ENCODE measurements around the gene ASS1.

The ASS1 gene

DNA sequence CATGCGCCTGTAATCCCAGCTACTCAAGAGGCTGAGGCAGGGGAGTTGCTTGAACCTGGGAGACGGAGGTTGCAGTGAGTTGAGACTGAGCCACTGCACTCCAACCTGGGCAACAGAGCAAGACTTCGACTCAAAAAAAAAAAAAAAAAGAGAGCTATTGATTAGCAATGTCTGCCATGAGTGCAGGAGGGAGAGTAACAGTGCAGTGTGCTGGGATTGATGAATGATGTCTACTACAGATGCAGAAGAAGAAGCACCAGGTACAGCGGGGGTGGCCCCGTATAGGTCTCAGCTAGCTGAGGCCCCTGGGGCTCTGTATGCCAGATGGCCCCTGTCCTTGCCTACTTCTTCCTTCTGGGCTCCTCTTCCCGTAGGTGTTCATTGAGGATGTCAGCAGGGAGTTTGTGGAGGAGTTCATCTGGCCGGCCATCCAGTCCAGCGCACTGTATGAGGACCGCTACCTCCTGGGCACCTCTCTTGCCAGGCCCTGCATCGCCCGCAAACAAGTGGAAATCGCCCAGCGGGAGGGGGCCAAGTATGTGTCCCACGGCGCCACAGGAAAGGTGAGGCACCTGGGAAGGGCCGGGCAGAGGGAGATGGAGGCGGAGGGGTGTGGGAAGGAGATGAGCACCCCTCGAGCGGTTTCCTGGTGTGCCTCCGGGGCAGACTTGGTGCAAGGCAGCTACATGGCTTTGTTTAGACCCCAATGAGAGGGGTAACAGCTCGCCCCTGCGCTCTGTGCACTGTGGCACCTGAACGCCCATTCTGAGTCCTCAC lies 13.5 kb downstream of the ASS1 start:
- no peak for DNase-seq

DNA sequence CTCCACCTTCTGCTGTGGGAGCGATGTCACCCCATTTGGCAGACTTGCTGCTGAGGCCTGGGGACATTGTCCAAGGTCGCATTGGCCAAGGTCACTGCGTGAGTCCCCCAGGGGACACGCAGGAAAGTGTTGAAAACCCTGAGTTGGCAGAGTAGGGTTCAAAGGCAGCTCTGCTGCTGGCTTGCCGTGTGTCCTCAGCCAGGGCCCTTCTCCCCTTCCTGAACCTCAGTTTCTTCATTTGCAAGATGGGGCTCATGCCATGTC lies 14.0 kb downstream of the ASS1 start:
- no peak for DNase-seq

DNA sequence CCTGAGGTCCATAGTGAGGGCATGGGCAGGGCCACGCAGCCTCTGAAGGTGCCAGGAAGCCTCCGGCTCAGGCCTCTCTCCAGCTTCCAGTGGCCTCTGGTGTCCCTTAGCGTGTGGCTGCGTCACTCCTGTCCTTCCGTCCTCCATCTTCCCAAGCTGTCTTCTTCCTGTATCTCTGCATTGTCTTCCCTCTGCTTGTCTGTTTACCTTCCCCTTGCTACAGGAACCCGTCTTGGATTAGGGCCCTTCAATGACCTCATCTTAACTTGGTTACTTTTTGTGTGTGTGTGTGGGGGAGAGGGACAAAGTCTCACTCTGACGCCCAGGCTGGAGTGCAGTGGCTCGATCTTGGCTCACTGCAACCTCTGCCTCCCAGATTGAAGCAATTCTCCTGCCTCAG lies 14.4 kb downstream of the ASS1 start:
- DNase-seq, result no peak

DNA sequence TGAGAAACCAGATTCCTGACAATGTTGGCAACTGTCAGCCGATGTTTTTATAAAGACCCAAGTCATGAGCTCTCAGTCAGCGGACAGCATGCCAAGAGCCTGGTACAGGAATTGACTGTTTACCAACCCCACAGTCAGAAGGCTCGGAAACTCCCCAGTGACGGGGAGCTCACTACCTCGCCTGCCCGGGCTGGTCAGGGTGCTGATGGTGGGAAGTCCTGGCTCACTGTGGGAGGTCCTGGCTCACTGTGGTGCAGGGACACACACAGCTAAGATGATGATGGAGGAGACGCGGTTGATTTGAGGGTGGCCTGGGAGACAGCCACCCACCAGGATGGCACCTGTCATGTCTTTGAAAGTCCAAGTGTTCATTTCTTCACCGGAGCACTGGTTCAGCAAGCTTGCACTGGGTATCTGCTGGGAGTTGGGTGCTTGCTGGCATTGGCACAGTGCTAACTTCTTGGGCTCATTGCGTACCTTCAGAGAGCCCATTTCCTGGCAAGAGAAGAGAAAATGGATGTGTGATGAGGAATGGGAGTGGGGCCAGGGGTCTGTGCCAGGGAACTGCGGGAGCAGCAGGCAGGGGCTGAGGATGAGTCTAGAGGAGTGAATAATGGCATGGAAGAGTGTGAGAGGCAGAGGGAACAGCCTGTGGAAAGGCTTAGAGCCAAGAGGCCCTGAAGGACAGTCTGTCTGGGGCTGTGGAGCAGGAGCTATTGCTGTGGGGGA lies 15.3 kb downstream of the ASS1 start:
- DNase-seq, result no peak

DNA sequence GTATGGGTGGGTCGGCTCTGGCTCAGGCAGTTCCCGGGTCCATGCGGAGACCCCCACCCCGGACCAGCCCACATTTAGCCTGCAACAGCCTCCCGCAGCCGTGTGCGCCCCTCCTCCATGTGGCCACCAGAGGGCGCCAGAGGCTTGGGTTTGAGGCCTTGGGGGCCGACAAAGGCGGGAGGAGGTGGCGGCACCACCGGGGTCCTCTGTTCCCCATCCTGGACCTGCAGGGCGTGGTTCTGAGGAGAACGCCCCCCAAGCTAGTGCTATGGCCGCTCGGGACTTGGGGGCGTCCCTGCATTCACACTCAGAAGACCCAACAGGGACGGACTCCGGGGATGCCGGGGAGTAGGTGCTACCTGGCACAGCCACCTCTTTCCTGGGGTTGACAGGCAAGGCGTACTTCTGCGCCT lies 16.5 kb downstream of the ASS1 start:
- no peak for DNase-seq

DNA sequence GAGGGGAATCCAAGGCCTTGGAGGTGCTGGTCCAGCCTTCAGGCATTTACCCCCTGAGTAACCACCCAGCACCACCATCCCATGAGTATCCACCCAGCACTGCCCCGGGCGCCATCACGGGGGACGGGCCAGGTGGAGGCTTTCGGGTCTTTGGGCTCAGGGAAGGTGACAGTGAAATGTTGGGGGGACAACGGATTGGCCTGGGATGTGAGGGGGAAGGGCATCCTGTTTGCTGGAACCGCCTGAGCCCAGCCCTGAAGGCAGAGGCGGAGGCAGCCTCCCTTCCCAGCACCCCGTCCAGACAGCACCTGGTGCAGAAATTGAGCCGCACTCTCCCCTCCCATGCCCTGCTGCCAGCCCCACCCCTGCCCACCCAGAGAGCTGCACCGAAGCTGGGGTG lies 17.0 kb downstream of the ASS1 start:
- DNase-seq, result no peak

DNA sequence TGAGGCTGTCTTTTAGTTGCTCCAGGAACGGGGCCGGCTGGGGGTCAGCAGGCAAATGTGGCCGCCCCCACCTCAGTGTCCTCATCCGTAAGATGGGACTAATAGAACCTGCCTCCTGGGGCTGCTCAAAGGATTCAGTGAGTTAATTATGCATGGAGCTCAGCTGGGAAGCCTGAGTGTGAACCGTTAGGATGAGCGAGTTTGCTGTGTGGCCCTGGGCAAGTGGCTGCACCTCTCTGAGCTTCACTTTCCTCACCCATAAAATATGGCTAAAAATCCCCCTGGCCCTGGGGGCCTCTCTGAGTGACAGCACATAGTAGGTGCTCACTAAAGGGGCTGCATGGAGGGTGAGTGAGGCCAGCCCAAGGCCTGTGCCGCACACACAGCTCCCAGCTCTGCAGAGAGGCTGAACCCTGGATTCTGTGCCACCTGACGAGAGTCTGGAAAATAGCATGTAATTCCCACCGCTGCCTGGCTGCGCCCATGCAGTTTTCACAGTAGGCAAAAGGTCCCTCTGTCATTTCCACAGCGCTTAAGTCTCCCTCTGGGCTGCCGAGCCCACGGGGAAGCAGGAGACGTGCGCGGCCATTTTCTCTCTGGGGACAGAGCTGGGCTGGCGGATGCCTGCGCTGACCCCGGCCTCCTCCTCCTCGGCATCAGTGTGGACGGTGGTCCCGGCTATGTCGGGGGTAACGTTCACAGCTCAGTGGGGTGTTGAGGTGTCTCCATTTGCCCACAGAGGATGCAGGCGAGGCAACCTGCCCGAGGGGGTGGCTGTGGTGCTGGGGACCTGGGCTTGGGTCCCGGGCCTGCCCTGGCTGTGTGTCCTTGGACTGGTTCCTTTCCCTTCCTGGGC lies 18.2 kb downstream of the ASS1 start:
- no peak for DNase-seq

DNA sequence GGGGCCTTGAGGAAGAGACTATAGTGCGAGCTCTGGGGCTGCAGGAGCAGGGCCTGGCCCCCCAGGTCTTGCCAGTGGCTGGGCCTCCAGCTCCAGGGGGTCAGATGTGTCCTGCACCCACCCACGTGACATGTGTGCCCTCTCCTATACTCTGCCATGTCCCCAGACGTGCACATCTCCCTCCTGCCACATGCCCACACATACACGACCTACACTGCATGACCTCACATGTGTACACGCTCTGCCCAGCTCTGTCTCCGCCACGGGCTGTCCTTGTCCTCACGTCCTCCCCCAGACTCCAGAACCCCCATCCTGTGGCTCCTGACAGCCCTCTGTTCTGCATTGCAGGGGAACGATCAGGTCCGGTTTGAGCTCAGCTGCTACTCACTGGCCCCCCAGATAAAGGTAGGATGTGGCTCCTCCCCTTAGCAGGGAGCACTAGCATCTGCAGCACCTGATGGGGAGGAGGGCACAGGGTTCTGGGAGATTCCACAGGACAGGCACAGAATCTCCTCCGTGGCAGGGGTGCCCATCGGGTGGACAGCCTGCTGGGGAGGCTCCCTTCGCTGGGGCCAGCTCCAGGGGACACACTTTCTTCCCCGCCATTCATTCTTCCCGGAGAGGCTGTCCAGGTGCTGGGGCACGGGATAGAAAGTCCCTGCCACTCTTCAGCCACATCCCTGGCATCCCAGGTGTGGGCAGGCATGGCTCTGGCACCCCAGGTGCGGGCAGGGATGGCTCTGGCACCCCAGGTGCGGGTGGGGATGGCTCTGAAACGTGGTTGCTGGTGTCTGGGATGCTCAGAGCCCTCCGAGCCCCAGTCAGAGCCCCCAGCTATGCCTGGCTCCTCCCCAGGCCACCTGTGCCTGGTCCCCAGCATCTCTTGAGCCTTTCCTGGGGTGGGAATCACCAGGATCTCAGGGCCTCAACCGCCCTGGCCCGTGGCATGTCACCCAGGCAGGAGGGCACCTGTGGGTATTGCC lies 19.3 kb downstream of the ASS1 start:
- no peak for DNase-seq

DNA sequence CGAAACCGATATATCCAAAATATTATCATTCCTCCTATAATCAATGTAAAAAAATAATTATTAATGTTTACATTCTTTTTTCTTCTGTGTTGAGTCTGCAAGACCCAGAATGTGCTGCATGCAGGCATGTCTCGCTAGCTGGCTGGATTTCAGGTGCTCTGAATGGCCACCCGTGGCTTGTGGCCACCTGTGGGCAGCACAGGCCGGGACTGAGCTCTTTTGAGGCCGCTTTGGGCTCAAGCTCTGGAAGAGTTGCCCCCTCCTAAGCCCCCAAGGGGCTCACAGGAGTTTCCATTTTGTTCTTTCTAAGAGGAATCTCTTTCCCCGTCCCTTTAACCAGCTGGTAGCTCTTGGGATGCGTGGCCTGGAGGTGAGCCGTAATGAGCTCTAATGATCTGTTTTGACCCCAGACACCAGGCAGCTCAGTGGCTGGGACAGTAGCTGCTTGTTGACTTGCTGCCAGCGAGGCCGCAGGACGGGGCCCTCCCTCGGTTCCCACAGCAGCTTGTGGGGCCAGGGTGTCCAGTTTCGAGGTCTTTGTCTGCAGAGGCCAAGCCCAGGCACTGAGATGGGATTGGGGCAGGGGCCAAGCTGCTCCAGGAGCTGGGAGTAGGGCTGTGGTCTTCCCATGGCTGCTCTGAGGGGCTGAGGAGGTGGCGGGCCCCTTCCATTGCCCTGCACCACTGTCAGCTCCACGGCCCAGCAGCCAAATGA lies 20.8 kb downstream of the ASS1 start:
- no peak for DNase-seq

DNA sequence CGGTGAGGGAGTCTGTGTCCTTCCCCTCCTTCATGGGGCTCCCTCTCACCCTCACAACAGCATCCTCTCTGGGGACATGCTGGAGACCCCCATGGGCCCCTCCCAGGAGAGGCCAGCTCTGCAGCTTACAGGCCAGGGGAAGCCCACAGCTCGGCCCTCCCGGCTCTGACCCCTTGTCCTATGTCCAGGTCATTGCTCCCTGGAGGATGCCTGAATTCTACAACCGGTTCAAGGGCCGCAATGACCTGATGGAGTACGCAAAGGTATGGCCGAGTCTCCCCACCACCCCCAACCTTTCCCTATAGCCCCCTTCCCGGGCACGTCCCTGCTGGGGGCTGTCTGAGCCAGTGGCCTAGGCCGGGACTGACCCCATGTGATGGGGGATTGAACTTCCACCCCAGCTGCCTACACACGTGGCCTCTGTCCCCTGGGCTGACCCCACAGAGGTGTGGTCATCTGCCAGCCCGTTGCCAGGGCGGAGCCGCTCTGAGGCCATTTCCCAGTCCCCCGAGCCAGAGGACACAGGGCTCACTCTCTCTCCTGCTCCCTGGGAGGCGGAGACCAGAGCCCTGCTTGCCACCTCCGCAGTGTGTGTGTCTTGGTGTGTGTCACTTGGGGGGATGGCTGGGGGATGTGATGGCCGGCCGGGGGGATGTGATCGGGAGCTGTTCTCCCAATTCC lies 21.9 kb downstream of the ASS1 start:
- DNase-seq, result no peak

DNA sequence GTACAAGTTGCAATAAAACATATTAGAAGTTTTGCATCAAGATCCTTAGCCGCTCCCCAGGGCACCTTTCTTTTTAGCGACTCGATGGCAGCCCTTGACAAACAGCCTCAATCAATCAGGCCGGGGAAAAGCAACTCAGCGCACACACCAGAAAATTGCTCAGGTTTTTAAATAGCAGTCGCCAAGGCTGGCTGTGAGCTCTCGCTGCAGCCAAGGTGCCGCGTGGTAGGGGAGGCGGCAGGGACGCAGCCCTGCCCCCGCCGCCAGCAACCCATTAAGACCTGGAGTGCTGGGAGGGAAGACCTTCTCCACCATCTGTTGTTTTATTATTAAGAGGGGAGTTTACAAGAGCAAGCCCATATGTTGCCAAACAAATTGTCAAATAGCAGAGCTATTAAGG lies 22.6 kb downstream of the ASS1 start:
- DNase-seq, result no peak

DNA sequence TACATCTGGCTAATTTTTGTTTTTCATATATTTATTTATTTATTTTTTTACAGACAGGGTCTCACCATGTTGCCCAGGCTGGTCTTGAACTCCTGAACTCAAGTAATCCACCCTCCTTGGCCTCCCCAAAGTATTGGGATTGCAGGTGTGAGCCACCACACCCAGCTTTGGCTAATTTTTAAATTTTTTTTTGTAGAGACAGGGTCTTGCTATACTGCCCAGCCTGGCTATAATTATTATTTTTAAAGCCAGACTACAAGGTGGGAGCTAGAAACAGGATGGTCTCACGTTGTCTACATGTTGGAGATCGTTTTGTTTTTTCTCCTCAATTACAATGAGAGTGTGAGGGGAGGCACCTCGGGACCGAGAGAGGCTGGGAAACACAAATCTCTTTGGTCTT lies 23.8 kb downstream of the ASS1 start:
- no peak for DNase-seq

DNA sequence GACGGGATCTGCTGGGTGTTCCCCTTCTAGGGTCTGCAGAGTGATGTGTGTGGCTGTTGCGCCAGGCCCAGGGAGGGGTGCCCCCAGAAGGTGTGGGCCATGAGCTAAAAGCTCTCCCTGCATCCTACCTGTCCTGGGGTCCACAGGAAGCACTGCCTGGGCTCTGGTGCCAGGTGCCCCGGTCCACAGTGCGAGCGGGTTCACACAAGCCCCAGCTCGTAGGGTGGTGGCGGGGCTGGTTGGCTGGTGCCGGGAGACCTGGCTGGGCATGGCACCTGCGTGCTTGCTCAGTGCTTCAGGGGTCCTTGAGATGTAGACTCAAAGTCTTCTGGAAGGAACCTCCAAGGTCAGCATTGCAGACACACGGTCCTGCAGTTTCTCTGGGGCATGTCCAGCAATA lies 25.5 kb downstream of the ASS1 start:
- DNase-seq, result no peak

DNA sequence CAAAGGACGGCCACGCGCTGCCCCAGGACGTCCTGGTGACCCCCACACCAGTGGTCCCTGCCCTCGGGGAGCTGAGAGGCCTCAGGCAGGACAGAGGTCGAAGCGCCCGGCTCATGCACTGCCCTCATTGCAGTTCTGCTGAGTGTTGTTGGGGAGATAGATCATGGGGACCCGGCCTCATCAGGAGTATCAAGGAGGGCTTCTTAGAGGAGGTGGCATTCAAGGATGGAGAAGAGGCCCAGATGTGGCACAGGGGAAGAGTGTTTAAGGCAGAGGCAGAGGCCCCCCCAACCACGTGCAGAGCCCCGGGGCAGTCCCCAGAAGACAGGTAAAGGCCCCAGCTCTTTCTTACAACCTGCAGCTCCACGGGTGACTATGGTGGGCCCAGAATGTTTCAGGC lies 26.2 kb downstream of the ASS1 start:
- no peak for DNase-seq

DNA sequence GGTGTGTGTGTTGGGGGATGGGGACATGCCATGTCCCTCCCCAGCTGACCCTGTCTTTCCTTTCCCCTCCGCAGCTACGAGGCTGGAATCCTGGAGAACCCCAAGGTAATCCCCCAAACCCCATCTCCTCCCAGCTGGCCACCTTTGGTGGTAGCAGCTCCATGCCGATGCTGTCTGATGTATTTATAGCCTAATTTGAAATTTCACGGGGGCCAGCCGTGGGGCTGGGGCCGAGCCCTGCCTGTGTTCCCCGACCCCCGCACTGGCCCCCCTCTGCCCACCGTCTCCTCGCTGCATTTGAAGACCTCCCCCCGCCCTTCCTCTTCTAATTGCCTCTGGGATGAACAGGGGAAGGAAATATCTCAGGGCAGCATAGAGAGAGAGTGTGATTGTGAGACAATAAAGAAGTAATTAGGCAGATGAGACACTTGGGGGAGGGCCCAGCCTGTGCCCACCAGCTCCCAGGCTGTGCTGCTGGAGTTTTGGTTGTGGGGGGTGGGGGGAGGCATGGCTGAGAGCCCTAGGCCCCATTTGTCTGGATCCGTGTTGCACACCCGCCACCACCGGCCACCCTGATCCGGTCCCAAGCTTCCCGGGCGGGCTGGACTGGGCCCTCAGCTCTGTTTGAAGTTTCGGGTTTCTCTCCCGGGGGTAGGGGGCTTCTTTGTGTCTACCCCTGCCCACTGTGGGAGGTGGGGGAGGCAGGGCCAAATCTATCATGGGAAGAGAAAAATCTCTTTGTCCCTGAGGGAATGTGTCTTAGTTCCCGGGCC lies 26.8 kb downstream of the ASS1 start:
- DNase-seq, result no peak

DNA sequence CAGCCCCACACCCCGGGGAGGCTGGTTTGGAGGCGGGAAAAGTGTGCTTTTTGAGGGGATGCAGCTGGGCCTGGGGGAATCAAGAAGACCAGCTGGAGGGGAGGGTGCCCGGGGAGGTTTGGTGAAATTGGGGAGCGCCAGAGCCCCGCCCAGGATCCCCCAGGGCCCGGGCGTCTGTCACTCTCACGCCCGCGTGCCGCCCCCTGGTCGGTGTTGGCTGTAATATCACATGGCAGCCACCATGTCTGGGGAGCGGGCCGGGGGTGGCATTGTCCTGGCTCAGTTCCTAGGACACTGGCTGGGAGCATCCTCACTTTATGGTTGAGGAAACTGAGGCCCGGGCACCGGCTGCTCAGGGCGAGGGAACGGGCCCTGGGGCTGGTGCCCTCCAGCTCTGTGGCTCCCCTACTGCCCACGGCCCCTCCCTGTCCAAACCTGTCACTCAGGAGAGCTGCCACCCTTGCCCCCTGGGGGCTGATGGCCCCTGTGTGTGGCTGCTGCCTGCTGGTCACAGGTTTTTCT lies 27.5 kb downstream of the ASS1 start:
- DNase-seq, result no peak

DNA sequence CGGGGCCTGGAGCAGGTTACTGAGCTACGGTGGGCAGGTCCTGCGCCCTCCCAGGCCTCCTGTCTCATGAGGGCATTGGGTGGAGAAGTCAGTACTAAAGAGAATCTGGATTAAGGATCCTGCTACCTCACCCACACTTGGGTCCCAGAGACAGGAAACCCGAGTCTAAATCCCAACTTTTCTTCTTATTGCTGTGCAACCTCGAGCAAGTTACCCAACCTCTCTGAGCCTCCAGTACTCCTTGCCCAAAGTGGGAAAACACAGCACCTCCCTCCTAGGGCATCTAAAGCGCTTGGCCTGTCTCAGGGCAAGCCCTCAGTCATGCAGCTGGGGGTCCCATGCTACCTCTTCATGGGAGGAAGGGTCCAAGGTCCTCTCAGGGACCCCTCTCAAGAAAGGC lies 28.2 kb downstream of the ASS1 start:
- no peak for DNase-seq

DNA sequence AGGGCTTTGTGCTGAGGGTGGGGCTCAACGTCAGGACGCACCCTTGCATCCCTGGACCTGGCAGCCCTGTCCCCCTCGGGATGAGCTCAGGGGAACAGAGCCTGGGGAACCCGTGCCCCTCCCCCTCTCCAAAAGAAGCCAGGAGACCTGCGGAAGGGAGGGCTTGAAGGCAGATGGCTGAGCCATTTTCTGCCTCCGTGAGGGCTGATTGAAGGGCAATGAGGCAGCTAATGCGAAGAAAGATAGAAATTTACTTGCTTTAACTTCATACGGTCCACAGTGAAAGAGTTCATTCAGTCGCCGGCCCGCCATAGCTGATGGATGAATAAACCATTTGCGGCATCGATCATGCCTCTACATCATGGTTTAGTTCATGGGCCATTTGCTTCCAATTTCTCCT lies 28.8 kb downstream of the ASS1 start:
- no peak for DNase-seq

DNA sequence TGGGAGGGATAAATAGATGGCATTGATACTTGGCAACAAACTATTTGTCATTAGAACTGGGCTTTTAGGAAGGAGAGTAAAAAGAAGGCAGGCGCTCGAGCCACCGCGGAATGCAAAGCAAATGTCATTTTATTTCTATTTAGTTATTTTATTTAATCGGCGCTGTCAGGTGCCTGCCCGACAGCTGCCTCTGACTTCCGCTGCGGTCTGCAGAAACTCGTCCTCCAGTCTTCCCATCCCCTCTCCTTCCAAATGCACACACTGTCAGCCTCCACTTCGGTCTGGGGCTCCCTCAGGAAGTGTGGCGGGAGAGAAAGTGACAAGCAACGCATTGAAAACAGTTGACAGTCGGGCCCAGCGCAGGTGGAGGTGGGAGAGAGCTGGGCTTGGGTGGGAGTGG lies 29.3 kb downstream of the ASS1 start:
- DNase-seq, result no peak

DNA sequence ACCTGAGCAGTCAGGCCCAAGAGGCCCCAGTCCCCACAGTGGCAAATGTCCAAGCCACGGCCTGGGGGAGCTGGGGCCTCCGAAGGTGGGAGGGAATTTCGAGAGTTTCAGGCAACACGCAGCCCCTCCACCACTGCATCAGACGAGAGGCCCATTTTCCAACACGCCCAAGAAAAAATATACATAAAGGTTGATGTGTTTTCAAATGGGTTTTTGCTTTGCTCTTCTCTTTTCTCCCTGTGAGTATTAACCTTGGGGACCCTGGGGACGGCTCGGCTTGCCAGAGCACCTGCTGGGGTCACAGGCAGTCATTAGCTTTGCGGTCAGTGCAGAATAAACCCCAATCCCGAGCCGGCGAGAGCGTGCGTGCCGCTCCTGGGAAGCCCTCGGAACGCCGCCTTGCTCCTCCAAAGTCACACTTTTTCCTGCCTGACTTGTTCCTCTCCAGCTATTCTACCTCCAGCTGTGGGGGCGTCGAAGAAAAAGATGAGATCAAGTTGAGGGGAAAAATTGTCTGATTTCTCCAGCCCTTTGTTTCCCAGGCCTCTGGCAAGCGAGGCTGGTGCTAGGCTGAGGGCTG lies 31.5 kb downstream of the ASS1 start:
- DNase-seq, result no peak
